Measurements from ENCODE around the gene RASSF4. TPM values are rescaled to one million over a fixed set of nuclear protein-coding genes. Genes with fewer than 3 reads are reported as not detected.
A peak's percentile ranks its signal among the peaks of the same experiment; 100 is the strongest.

Gene RASSF4
- total and polyA plus RNA-seq, 4 donors: 8.2 to 26.9 (median 12.4) TPM

DNA sequence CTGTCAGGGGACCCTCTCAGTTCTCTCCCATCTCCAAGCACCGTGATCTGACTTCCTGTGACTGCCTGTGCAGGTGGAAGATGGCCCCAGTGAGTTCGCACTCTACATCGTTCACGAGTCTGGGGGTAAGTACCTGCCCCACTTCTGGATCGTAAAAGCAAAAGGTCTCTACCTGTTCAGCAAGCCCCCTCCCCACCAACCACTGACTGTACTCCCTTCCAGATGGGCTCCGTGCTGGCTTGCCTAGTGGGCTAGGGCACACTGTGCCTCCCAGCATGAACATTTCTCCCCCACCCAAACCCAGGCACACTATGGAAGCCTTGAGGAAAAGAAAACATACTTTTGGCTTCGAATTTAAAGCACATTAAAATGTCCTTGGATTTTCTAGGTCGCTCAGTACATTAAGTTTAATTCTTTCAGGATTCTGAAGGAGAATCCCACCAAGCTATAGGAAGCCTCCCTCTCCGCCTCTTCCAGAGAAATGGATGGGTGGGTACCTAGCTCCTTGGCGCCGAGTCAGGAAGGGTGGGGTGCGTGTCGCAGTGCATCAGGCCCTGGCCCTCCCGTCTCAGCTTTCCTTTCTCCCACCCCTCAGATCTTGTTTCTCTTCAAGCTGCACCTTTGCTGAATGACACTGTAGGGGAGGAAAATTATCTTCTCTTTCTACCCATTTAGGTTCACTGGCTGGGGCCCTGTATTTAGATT is 30.1 kb downstream of the RASSF4 start:
- no peak overlapping the region for H3K4me3 ChIP-seq (ENCODE audit: low read depth in 1 of 3, low read length in 3 of 3)
- H3K36me3 ChIP-seq (ENCODE audit: control insufficient read depth in 4 of 4, insufficient read depth in 3 of 4, low read depth in 1 of 4, low read length in 3 of 4): no peaks in the 10 kb centered on the region
- no peaks in the 10 kb centered on the region for H3K27me3 ChIP-seq (ENCODE audit: control insufficient read depth in 4 of 4, insufficient read depth in 4 of 4, low read length in 3 of 4)
- H3K4me1 ChIP-seq (ENCODE audit: control insufficient read depth in 4 of 4, insufficient read depth in 4 of 4, low read length in 3 of 4): peaks cover 32 to 48% (median 38%) of the 10 kb centered on the region in 4 donors
- TF ChIP-seq, protein P1, sequence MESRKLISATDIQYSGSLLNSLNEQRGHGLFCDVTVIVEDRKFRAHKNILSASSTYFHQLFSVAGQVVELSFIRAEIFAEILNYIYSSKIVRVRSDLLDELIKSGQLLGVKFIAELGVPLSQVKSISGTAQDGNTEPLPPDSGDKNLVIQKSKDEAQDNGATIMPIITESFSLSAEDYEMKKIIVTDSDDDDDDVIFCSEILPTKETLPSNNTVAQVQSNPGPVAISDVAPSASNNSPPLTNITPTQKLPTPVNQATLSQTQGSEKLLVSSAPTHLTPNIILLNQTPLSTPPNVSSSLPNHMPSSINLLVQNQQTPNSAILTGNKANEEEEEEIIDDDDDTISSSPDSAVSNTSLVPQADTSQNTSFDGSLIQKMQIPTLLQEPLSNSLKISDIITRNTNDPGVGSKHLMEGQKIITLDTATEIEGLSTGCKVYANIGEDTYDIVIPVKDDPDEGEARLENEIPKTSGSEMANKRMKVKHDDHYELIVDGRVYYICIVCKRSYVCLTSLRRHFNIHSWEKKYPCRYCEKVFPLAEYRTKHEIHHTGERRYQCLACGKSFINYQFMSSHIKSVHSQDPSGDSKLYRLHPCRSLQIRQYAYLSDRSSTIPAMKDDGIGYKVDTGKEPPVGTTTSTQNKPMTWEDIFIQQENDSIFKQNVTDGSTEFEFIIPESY (IDR thresholded peaks at IDR 0.05): no peak
- no peak for TF ChIP-seq SP1 (IDR thresholded peaks at IDR 0.05)
- no peak for TF ChIP-seq HNF4G (IDR thresholded peaks at IDR 0.05)
- TF ChIP-seq YY1 (IDR thresholded peaks at IDR 0.05): no peak
- TF ChIP-seq, protein P2, sequence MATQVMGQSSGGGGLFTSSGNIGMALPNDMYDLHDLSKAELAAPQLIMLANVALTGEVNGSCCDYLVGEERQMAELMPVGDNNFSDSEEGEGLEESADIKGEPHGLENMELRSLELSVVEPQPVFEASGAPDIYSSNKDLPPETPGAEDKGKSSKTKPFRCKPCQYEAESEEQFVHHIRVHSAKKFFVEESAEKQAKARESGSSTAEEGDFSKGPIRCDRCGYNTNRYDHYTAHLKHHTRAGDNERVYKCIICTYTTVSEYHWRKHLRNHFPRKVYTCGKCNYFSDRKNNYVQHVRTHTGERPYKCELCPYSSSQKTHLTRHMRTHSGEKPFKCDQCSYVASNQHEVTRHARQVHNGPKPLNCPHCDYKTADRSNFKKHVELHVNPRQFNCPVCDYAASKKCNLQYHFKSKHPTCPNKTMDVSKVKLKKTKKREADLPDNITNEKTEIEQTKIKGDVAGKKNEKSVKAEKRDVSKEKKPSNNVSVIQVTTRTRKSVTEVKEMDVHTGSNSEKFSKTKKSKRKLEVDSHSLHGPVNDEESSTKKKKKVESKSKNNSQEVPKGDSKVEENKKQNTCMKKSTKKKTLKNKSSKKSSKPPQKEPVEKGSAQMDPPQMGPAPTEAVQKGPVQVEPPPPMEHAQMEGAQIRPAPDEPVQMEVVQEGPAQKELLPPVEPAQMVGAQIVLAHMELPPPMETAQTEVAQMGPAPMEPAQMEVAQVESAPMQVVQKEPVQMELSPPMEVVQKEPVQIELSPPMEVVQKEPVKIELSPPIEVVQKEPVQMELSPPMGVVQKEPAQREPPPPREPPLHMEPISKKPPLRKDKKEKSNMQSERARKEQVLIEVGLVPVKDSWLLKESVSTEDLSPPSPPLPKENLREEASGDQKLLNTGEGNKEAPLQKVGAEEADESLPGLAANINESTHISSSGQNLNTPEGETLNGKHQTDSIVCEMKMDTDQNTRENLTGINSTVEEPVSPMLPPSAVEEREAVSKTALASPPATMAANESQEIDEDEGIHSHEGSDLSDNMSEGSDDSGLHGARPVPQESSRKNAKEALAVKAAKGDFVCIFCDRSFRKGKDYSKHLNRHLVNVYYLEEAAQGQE (IDR thresholded peaks at IDR 0.05): no peak
- no peak for TF ChIP-seq RXRA (IDR thresholded peaks at IDR 0.05)
- TF ChIP-seq HNF4A (conservative IDR thresholded peaks at IDR 0.05): no peak
- 80% methylated on average over 14 of the region's 14 CpGs for WGBS
- H3K9me3 ChIP-seq (ENCODE audit: control insufficient read depth in 4 of 4, low read length in 3 of 4): no peaks in the 10 kb centered on the region
- no peak overlapping the region for H3K9ac ChIP-seq (ENCODE audit: low read depth in 1 of 2, low read length in 2 of 2)
- DNase-seq (ENCODE audit: low spot score): no peak
- H3K27ac ChIP-seq (ENCODE audit: low read depth in 1 of 2, low read length in 2 of 2): peak overlapping the region; percentile 42 to 64

DNA sequence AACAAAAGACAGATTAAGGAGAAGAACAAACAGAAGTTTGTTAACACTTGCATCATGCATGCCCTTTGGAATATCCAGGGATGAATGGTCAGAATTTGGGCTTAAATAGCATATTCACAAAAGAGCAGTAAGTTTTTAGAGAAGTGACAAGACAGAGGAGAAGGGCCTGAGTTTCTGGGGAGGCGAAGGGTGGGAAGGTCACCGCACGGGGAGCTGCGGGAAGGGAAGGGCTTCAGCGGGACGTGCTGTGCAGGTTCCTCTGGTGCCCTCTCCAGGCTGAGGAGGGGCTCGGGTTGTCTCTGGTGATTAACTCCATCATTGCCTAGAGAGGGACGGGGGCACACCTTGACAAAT is 30.7 kb downstream of the RASSF4 start:
- no peaks in the 10 kb centered on the region for H3K9me3 ChIP-seq (ENCODE audit: control insufficient read depth in 4 of 4, low read length in 3 of 4)
- no peak overlapping the region for H3K9ac ChIP-seq (ENCODE audit: low read depth in 1 of 2, low read length in 2 of 2)
- peak overlapping the region; percentile 42 to 64 for H3K27ac ChIP-seq (ENCODE audit: low read depth in 1 of 2, low read length in 2 of 2)
- no peak overlapping the region for H3K4me3 ChIP-seq (ENCODE audit: low read depth in 1 of 3, low read length in 3 of 3)
- DNase-seq (ENCODE audit: low spot score): no peak
- whole genome bisulfite sequencing: 24% methylated on average over 8 of the region's 8 CpGs
- H3K27me3 ChIP-seq (ENCODE audit: control insufficient read depth in 4 of 4, insufficient read depth in 4 of 4, low read length in 3 of 4): no peaks in the 10 kb centered on the region
- H3K36me3 ChIP-seq (ENCODE audit: control insufficient read depth in 4 of 4, insufficient read depth in 3 of 4, low read depth in 1 of 4, low read length in 3 of 4): no peaks in the 10 kb centered on the region
- H3K4me1 ChIP-seq (ENCODE audit: control insufficient read depth in 4 of 4, insufficient read depth in 4 of 4, low read length in 3 of 4): peaks cover 37 to 53% (median 42%) of the 10 kb centered on the region in 4 donors
- TF ChIP-seq FOXA2 (IDR thresholded peaks at IDR 0.05) (peak; percentile 37), JUND (IDR thresholded peaks at IDR 0.05) (peak in 1 of 2 donors; percentile 59), EGR1 (IDR thresholded peaks at IDR 0.05; ENCODE audit: low read depth in 2 of 2) (no peak), GABPA (IDR thresholded peaks at IDR 0.05 in 1 of 2, conservative IDR thresholded peaks at IDR 0.05 in 1 of 2) (no peak), YY1 (IDR thresholded peaks at IDR 0.05) (peak; percentile 76), RXRA (IDR thresholded peaks at IDR 0.05) (peak; percentile 66 to 84), HNF4G (IDR thresholded peaks at IDR 0.05) (peak; percentile 35), NR2F2 (IDR thresholded peaks at IDR 0.05) (no peak), SP1 (IDR thresholded peaks at IDR 0.05) (peak; percentile 83), TAF1 (conservative IDR thresholded peaks at IDR 0.05) (no peak), HNF4A (conservative IDR thresholded peaks at IDR 0.05) (peak; percentile 87 to 90), FOXA1 (IDR thresholded peaks at IDR 0.05) (no peak)
- TF ChIP-seq, protein P2 (IDR thresholded peaks at IDR 0.05): peak; percentile 52
- TF ChIP-seq, protein P3, sequence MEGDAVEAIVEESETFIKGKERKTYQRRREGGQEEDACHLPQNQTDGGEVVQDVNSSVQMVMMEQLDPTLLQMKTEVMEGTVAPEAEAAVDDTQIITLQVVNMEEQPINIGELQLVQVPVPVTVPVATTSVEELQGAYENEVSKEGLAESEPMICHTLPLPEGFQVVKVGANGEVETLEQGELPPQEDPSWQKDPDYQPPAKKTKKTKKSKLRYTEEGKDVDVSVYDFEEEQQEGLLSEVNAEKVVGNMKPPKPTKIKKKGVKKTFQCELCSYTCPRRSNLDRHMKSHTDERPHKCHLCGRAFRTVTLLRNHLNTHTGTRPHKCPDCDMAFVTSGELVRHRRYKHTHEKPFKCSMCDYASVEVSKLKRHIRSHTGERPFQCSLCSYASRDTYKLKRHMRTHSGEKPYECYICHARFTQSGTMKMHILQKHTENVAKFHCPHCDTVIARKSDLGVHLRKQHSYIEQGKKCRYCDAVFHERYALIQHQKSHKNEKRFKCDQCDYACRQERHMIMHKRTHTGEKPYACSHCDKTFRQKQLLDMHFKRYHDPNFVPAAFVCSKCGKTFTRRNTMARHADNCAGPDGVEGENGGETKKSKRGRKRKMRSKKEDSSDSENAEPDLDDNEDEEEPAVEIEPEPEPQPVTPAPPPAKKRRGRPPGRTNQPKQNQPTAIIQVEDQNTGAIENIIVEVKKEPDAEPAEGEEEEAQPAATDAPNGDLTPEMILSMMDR (IDR thresholded peaks at IDR 0.05; ENCODE audit: low read depth, low read length, missing input control): no peak
- TF ChIP-seq, protein P1 (IDR thresholded peaks at IDR 0.05): peak; percentile 26
- TF ChIP-seq, protein P4, sequence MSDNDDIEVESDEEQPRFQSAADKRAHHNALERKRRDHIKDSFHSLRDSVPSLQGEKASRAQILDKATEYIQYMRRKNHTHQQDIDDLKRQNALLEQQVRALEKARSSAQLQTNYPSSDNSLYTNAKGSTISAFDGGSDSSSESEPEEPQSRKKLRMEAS (IDR thresholded peaks at IDR 0.05): no peak
- TF ChIP-seq, protein P5, sequence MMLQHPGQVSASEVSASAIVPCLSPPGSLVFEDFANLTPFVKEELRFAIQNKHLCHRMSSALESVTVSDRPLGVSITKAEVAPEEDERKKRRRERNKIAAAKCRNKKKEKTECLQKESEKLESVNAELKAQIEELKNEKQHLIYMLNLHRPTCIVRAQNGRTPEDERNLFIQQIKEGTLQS (IDR thresholded peaks at IDR 0.05): peak; percentile 90
